ENCODE measurements around the gene SDC4.

DNA sequence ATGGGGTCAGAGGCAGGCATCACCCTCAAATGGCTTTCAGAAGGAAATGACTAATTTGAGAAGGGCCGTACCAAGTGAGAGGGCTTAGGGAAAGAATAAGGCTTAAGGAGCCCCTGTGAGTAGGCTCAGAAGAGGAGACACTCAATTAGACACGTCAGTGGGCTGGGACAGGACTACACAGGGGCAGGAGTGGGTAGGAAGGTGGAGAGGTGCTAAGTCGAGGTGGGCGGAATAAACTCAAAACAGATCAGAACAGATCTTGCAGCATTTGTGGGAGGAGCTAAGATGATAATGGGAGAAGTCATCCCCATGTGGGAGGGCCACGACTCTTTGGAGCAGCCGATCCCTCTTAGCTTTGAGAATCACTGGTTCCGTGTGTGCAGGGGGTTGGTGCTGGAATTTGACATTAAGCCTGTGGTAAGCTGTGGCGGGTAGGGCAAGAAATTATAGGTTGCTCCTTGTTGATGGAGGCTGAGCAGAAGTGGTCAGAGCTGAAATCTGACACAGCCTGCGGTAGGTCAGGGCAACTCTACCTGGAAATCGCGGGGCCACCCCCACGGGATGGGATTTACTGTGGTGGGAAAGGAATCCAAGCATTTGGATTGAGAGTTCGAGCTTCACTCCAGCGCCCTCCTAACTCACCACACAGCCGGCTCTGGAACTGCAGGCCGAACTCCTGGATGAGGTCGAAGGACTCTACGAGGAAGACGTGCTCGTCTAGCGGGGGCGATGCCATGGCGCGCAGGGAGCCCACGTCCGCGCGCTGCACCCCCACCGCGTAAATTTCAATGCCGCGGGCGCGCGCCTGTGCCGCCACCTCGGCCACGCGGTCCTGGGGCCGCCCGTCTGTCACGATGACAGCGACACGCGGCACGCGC is 44.4 kb downstream of the SDC4 start:
- TF ChIP-seq, protein P1, sequence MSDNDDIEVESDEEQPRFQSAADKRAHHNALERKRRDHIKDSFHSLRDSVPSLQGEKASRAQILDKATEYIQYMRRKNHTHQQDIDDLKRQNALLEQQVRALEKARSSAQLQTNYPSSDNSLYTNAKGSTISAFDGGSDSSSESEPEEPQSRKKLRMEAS (IDR thresholded peaks at IDR 0.05; ENCODE audit: low read depth, low read length) = no peak
- TF ChIP-seq CTCF (IDR thresholded peaks at IDR 0.05; ENCODE audit: low read depth, low read length) (no peak), POLR2A (IDR thresholded peaks at IDR 0.05; ENCODE audit: extremely low read depth, insufficient read length) (no peak)
